Measurements from ENCODE around the gene MTRF1.
"Not testable (repeated sequence)": the region's sequence is repeated elsewhere in the genome, so short reads cannot be mapped to it uniquely, and the experiment has no call there.

MTRF1 gene

DNA sequence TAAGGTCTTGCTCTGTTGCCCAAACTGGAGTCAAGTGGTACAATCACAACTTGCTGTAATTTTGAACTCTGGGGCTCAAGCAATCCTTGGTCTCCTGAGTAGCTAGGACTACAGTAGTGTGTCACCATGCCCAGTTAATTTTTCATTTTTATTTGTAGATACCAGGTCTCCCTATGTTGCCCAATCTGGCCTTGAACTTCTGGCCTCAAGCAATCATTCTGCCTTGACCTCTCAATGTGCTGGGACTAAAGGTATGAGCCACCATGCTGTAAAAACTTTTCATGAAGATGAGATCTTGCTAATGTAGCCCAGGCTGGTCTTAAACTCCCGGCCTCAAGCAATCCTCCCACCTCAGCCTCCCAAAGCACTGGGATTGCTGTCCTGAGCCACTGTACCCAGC, 32.6 kb upstream of the MTRF1 start:
- H3K36me3 Mint-ChIP-seq (ENCODE audit: low read depth), result no peaks in the 10 kb centered on the region
- H3K27ac Mint-ChIP-seq, result no peak overlapping the region
- no peaks in the 10 kb centered on the region for H3K4me1 Mint-ChIP-seq (ENCODE audit: low read depth)
- H3K27me3 Mint-ChIP-seq, result peaks cover 1% of the 10 kb centered on the region
- H3K4me3 Mint-ChIP-seq, result no peak overlapping the region
- H3K9me3 Mint-ChIP-seq, result no peaks in the 10 kb centered on the region
- intact Hi-C loops (cut with micrococcal nuclease), result no loop called here

- intact Hi-C loops (cut with micrococcal nuclease), result no loop called here
- Mint-ChIP-seq H3K4me1 (ENCODE audit: low read depth) (no peaks in the 10 kb centered on the region), H3K27ac (no peak overlapping the region), H3K4me3 (no peak overlapping the region), H3K36me3 (ENCODE audit: low read depth) (no peaks in the 10 kb centered on the region), H3K9me3 (no peaks in the 10 kb centered on the region), H3K27me3 (peaks cover 1% of the 10 kb centered on the region)
Measured at GRCh38 chr13:41294914-41295313, 31.5 kb upstream of the MTRF1 start.

GRCh38 chr13:41293272-41293671, 29.9 kb upstream of the MTRF1 start:
- intact Hi-C loops (cut with micrococcal nuclease), result no loop called here
- H3K27me3 Mint-ChIP-seq, result peaks cover 2% of the 10 kb centered on the region
- no peaks in the 10 kb centered on the region for H3K4me1 Mint-ChIP-seq (ENCODE audit: low read depth)
- no peaks in the 10 kb centered on the region for H3K36me3 Mint-ChIP-seq (ENCODE audit: low read depth)
- H3K9me3 Mint-ChIP-seq, result no peaks in the 10 kb centered on the region
- no peak overlapping the region for H3K4me3 Mint-ChIP-seq
- H3K27ac Mint-ChIP-seq, result no peak overlapping the region

DNA sequence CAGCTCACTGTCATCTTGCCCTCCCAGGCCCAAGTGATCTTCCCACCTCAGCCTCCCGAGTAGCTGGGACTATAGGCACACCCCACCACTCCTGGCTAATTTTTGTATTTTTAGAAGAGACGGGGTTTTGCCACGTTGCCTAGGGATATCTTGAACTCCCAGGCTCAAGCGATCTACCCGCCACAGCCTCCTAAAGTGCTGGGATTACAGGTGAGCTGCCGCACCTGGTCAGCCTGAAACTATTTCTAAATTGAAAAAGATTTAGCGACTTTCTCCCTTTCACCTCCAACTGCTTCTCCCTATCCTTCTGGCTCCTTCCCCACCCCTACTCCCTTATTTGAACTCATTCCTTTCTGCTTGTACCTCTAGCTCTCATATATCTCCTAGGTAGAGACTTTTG, 27.9 kb upstream of the MTRF1 start:
- H3K27ac Mint-ChIP-seq, result no peak overlapping the region
- intact Hi-C loops (cut with micrococcal nuclease), result no loop called here
- no peaks in the 10 kb centered on the region for H3K36me3 Mint-ChIP-seq (ENCODE audit: low read depth)
- H3K4me3 Mint-ChIP-seq, result no peak overlapping the region
- H3K4me1 Mint-ChIP-seq (ENCODE audit: low read depth), result no peaks in the 10 kb centered on the region
- H3K27me3 Mint-ChIP-seq, result peaks cover 3% of the 10 kb centered on the region
- H3K9me3 Mint-ChIP-seq, result no peaks in the 10 kb centered on the region

- H3K27me3 Mint-ChIP-seq, result peaks cover 3% of the 10 kb centered on the region
- H3K4me1 Mint-ChIP-seq (ENCODE audit: low read depth), result no peaks in the 10 kb centered on the region
- H3K27ac Mint-ChIP-seq, result no peak overlapping the region
- no peaks in the 10 kb centered on the region for H3K9me3 Mint-ChIP-seq
- intact Hi-C loops (cut with micrococcal nuclease), result no loop called here
- no peaks in the 10 kb centered on the region for H3K36me3 Mint-ChIP-seq (ENCODE audit: low read depth)
- no peak overlapping the region for H3K4me3 Mint-ChIP-seq
Measured at GRCh38 chr13:41289463-41289881, 26.1 kb upstream of the MTRF1 start.

GRCh38 chr13:41286370-41286769, 23.0 kb upstream of the MTRF1 start:
- intact Hi-C loops (cut with micrococcal nuclease), result no loop called here
- Mint-ChIP-seq H3K27ac (no peak overlapping the region), H3K4me3 (no peak overlapping the region)

DNA sequence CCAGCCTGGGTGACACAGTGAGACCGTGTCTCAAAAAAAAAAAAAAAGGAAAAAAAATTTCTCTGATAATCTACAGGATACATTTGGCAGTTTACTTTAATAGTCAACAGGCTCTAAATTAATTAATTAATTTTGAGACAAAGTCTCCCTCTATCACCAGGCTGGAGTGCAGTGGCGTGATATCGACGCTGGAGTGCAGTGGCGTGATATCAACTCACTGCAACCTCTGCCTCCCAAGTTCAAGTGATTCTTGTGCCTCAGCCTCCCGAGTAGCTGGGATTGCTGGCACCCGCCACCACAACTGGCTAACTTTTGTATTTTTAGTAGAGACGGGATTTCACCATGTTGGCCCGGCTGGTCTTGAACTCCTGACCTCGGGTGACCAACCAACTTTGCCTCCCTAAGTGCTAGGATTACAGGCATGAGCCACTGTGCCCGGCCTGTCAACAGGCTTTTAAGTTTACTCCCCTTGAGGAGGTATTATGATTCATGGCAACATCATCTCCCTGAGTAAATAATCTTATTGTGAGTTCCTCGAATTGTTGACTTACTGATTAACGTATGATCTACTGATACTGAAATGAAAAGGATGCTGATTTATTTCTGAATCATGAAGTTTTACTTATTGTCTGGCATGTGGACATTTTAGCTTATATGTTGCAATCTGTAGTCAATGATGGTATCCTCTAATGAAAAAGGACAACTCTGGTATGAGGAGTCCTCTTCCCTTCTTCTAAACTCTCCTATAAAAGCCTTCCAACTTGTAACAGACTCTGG, 21.3 kb upstream of the MTRF1 start:
- H3K4me1 Mint-ChIP-seq (ENCODE audit: low read depth), result peaks cover 22% of the 10 kb centered on the region
- no peak overlapping the region for H3K4me3 Mint-ChIP-seq
- H3K9me3 Mint-ChIP-seq, result no peaks in the 10 kb centered on the region
- H3K27me3 Mint-ChIP-seq, result peaks cover 2% of the 10 kb centered on the region
- H3K27ac Mint-ChIP-seq, result no peak overlapping the region
- intact Hi-C loops (cut with micrococcal nuclease), result no loop called here
- no peaks in the 10 kb centered on the region for H3K36me3 Mint-ChIP-seq (ENCODE audit: low read depth)

More at GRCh38 chr13:41286370-41286769, 23.0 kb upstream of the MTRF1 start:
- H3K4me1 Mint-ChIP-seq (ENCODE audit: low read depth), result peaks cover 19% of the 10 kb centered on the region
- H3K36me3 Mint-ChIP-seq (ENCODE audit: low read depth), result no peaks in the 10 kb centered on the region
- H3K27me3 Mint-ChIP-seq, result peaks cover 2% of the 10 kb centered on the region
- H3K9me3 Mint-ChIP-seq, result no peaks in the 10 kb centered on the region

- Mint-ChIP-seq H3K4me1 (ENCODE audit: low read depth) (peaks cover 22% of the 10 kb centered on the region), H3K27me3 (no peaks in the 10 kb centered on the region), H3K36me3 (ENCODE audit: low read depth) (no peaks in the 10 kb centered on the region), H3K27ac (peak overlapping the region; percentile 78), H3K4me3 (peak overlapping the region; percentile 34), H3K9me3 (no peaks in the 10 kb centered on the region)
- intact Hi-C loops (cut with micrococcal nuclease), result no loop called here
Measured at GRCh38 chr13:41282129-41282571, 18.8 kb upstream of the MTRF1 start.

DNA sequence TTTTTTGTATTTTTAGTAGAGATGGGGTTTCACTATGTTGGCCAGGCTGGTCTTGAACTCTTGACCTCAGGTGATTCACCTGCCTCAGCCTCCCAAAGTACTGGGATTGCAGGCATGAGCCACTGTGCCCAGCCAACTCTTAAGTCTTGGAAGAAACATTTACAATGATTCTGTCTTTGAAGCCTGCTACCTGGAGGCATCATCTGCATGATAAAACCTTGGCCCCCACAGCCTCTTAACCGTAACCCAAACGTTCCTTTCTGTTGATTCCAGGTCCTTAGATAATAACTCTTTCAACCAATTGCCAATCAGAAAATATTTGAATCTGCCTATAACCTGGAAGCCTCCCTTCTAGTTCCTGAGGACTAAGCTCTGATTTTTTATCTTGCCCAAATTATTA, 15.8 kb upstream of the MTRF1 start:
- H3K9me3 Mint-ChIP-seq; H3K4me3 Mint-ChIP-seq; H3K36me3 Mint-ChIP-seq (ENCODE audit: low read depth); intact Hi-C loops (cut with micrococcal nuclease); H3K27ac Mint-ChIP-seq; H3K27me3 Mint-ChIP-seq: not testable (repeated sequence)
- peaks cover 22% of the 10 kb centered on the region for H3K4me1 Mint-ChIP-seq (ENCODE audit: low read depth)

DNA sequence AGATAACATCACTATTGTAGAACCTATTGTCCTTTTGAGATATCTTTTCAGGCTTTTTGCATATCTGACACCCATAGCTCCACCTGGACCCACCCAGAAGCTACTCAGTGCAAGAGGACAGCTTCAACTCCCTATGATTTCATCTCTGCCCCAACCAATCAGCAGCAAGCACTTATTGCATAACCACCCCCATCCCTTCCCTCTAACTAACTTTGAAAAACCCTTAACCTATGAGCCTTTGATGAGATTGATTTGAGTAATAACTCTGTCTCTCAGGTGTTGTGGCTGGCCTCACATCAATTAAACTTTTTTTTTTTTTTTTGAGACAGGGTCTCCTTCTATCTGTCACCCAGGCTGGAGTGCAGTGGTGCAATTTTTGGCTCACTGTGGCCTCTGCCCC, 13.4 kb upstream of the MTRF1 start:
- intact Hi-C loops (cut with micrococcal nuclease), result no loop called here
- Mint-ChIP-seq H3K4me1 (ENCODE audit: low read depth) (peaks cover 8% of the 10 kb centered on the region), H3K4me3 (no peak overlapping the region), H3K9me3 (no peaks in the 10 kb centered on the region), H3K36me3 (ENCODE audit: low read depth) (no peaks in the 10 kb centered on the region), H3K27me3 (no peaks in the 10 kb centered on the region), H3K27ac (no peak overlapping the region)

- no peaks in the 10 kb centered on the region for H3K9me3 Mint-ChIP-seq
- no peaks in the 10 kb centered on the region for H3K27me3 Mint-ChIP-seq
- H3K4me3 Mint-ChIP-seq, result no peak overlapping the region
- H3K4me1 Mint-ChIP-seq (ENCODE audit: low read depth), result no peaks in the 10 kb centered on the region
- intact Hi-C loops (cut with micrococcal nuclease), result no loop called here
- no peak overlapping the region for H3K27ac Mint-ChIP-seq
- no peaks in the 10 kb centered on the region for H3K36me3 Mint-ChIP-seq (ENCODE audit: low read depth)
Measured at GRCh38 chr13:41274881-41275280, 11.5 kb upstream of the MTRF1 start.

DNA sequence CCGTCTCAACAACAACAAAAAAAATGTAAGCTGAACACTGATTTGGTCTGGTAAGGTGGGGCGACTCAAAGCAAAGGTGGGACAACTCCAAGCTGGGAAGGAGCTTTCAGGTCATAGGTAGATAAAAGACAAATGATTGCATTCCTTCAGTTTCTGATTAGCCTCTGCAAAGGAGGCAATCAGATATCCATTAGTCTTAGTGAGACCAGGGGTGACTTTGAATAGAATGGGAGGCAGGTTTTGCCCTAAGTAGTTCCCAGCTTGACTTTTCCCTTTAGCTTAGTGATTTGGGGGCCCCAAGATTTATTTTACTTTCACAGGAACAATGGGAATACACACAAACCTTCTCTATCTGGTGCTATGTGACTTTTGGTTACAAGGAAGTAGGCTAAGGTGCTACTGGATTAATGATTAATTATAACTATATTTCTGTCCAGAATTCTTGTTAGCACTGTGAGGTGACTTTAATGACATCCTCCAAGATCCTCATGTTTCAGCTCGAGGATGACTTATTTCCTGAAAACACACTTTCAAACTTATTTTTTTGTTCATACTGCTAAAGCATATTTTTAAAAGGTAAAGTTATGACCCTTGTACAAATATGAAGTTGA, 10.6 kb upstream of the MTRF1 start:
- no peak overlapping the region for H3K27ac Mint-ChIP-seq
- no peaks in the 10 kb centered on the region for H3K9me3 Mint-ChIP-seq
- no peaks in the 10 kb centered on the region for H3K27me3 Mint-ChIP-seq
- H3K36me3 Mint-ChIP-seq (ENCODE audit: low read depth), result no peaks in the 10 kb centered on the region
- intact Hi-C loops (cut with micrococcal nuclease), result no loop called here
- H3K4me3 Mint-ChIP-seq, result no peak overlapping the region
- no peaks in the 10 kb centered on the region for H3K4me1 Mint-ChIP-seq (ENCODE audit: low read depth)

DNA sequence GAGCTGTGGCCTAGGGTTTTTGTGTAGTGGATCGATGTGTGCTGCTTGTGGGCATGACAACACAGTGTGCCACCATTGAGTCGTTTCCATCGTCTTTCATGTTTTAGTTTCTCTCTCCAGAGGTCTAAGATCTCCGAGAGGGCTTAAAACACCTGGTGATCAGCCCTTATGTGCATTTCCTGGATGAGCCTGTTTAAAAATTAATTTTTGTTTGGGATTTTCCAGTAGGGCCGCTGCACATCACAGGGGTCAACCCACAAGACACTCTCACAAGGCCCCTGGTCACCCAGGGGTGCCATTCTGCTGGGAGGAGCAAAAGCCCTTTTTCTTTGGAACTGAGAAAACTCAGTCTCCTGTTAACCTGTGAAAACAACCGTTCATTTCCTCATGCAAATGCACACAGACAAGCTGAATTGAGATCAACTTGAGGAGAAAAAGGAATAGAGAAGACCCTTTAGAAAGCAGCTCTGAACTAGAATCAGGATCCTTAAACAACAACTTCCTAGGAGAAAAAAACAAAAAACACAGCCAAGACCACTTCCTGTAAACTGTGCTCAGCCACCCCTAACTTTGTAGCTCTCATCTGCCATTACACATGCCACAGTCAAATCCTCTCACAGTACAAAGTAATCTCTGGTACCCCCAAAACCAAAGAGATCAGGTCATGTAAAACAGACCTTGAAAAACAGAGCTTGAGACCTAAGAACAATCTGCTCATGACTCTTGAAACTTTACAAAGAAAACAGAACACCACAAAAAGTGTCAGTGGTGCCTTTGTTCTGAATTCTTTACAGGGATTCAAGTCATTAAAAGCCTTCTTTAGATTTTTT, 8.3 kb upstream of the MTRF1 start:
- no peaks in the 10 kb centered on the region for H3K36me3 Mint-ChIP-seq (ENCODE audit: low read depth)
- H3K27me3 Mint-ChIP-seq, result no peaks in the 10 kb centered on the region
- H3K27ac Mint-ChIP-seq, result no peak overlapping the region
- H3K4me3 Mint-ChIP-seq, result no peak overlapping the region
- intact Hi-C loops (cut with micrococcal nuclease), result no loop called here
- no peaks in the 10 kb centered on the region for H3K4me1 Mint-ChIP-seq (ENCODE audit: low read depth)
- peaks cover 9% of the 10 kb centered on the region for H3K9me3 Mint-ChIP-seq

DNA sequence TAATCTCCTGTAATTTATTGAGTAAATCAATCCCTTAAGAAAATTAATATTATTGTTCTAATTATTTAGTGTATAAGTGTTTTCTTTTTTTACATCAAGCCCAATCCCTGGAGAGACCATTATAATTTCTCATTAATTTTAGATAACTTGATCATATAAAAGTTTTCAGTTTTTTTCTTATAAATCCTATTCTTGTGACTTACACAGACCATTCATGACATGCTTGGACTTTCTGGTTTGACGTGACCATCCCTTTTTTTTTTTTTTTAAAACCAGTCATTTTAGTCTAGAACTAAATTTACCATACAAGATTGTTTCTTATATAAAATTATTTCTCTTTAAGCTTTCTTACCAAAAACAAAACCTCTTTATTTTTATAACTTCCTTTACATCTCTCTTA, 5.4 kb upstream of the MTRF1 start:
- peaks cover 9% of the 10 kb centered on the region for H3K9me3 Mint-ChIP-seq
- H3K4me1 Mint-ChIP-seq (ENCODE audit: low read depth), result no peaks in the 10 kb centered on the region
- H3K4me3 Mint-ChIP-seq, result no peak overlapping the region
- H3K27ac Mint-ChIP-seq, result no peak overlapping the region
- H3K27me3 Mint-ChIP-seq, result no peaks in the 10 kb centered on the region
- H3K36me3 Mint-ChIP-seq (ENCODE audit: low read depth), result no peaks in the 10 kb centered on the region
- intact Hi-C loops (cut with micrococcal nuclease), result no loop called here

Data from dendritic cell treated with granulocyte-macrophage colony-stimulating factor and Interleukin-4, amounts not matched to agents 40 ng/mL and 50 ng/mL, for 4 days (primary cell).